ENCODE measurements around the gene TICRR.

TICRR gene

DNA sequence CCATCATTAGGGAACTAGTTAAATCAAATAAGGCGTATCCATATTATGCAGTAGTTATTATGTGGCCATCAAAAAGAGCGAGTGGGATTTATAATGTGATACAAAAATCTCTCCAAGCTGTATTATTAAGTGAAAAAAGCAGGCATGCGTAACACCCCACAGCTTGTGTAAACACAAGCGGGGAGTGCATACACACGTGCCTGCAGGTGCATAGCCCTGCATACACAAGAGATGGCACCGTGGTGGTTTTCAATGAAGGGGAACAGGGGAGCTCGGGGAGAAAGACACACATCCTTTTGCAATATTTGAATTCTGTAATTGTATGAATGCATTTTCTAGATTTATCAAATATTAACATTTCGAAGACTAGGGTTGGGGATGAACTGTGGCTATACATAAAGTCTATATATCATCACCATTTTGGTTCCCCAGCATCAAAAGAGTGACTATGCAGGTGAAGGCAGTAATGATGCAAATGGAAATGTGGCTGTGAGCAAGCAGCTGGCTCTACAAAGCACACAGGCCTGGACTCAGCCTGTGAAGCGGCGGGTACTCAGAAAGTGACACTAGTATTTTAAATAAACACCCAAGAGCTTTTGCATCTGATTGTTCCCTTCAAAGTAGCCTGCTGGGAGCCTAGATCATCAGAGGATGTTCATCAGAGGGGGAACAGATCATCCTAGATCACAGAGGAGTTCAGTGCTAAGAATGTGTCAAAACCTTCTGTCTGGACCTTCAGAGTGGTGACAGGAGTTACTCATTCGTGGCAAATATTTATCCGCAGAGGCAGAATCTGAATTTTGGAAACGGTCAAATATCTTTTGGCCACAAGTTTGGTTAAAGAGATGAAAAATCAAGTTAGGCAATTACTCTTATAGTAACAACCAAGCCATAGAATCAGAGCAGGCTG is 89.4 kb downstream of the TICRR start:
- H3K4me2 ChIP-seq (ENCODE audit: insufficient read depth, low read length) = no peak overlapping the region
- no peaks in the 10 kb centered on the region for H4K20me1 ChIP-seq (ENCODE audit: insufficient read depth, low read length)
- no peak overlapping the region for H3K4me3 ChIP-seq (ENCODE audit: low read depth in 1 of 2, low read length in 2 of 2)
- H3K27ac ChIP-seq (ENCODE audit: low read length) = no peak overlapping the region
- H3K9ac ChIP-seq (ENCODE audit: low read depth, low read length) = no peak overlapping the region
- no peaks in the 10 kb centered on the region for H3K79me2 ChIP-seq (ENCODE audit: insufficient read depth, low read length)
- ATAC-seq (ENCODE audit: insufficient read depth, low read depth) (no peak), DNase-seq (no peak)
- no peaks in the 10 kb centered on the region for H3K36me3 ChIP-seq (ENCODE audit: insufficient read depth, low read length)
- peaks cover 11% of the 10 kb centered on the region for H3K27me3 ChIP-seq (ENCODE audit: insufficient read depth, low read length, poor library complexity)
- no peaks in the 10 kb centered on the region for H3K9me3 ChIP-seq (ENCODE audit: insufficient read depth, low read length, severe bottlenecking)
- TF ChIP-seq EZH2 (IDR thresholded peaks at IDR 0.05; ENCODE audit: borderline replicate concordance, low read depth, low read length, severe bottlenecking) = no peak
- TF ChIP-seq, protein P1, sequence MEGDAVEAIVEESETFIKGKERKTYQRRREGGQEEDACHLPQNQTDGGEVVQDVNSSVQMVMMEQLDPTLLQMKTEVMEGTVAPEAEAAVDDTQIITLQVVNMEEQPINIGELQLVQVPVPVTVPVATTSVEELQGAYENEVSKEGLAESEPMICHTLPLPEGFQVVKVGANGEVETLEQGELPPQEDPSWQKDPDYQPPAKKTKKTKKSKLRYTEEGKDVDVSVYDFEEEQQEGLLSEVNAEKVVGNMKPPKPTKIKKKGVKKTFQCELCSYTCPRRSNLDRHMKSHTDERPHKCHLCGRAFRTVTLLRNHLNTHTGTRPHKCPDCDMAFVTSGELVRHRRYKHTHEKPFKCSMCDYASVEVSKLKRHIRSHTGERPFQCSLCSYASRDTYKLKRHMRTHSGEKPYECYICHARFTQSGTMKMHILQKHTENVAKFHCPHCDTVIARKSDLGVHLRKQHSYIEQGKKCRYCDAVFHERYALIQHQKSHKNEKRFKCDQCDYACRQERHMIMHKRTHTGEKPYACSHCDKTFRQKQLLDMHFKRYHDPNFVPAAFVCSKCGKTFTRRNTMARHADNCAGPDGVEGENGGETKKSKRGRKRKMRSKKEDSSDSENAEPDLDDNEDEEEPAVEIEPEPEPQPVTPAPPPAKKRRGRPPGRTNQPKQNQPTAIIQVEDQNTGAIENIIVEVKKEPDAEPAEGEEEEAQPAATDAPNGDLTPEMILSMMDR (IDR thresholded peaks at IDR 0.05; ENCODE audit: borderline replicate concordance, extremely low read depth, low read length, poor library complexity, severe bottlenecking) = no peak
- H3K4me1 ChIP-seq (ENCODE audit: insufficient read depth, low read length) = no peaks in the 10 kb centered on the region
- H2AFZ ChIP-seq (ENCODE audit: low read depth, low read length) = no peak overlapping the region

DNA sequence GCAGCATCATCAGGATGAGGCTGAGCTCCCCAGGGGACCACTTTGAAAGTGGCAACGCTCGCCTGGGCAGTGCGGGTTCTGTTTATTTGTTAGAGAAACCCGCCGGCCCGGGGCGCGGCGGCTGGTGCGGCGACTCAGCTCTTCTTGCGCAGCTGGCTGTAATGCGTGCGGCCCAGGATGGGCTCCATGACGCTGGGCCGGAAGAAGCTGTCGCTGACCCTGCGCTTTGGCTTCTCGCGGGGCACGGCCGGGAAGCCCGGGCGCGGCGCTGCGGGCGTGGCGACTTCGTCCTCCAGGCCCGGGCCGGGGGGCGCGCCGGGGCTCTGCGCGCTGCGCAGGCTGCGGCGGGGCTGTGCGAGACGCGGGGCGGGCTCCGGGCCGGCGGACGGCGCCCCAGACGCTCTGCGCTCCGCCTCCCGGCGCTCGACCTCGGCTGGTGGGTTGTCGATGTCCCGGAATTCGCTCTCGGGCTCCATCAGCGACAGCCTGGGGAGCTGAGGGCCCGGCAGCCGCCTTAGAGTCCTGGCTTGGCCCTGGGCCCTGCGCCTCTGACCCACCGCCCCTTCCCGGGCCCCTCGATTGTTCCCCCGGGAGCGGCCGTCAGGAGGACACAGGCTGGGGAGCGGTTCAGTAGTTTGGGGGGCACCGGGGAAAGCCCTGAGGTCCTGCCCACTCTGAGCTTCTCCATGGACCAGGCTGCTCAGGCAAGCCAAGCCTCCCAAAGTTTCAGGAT is 90.3 kb downstream of the TICRR start:
- no peak overlapping the region for H2AFZ ChIP-seq (ENCODE audit: low read depth, low read length)
- no peak overlapping the region for H3K4me2 ChIP-seq (ENCODE audit: insufficient read depth, low read length)
- H3K36me3 ChIP-seq (ENCODE audit: insufficient read depth, low read length) = no peaks in the 10 kb centered on the region
- no peak overlapping the region for H3K9ac ChIP-seq (ENCODE audit: low read depth, low read length)
- no peak overlapping the region for H3K4me3 ChIP-seq (ENCODE audit: low read depth in 1 of 2, low read length in 2 of 2)
- H3K79me2 ChIP-seq (ENCODE audit: insufficient read depth, low read length) = no peaks in the 10 kb centered on the region
- no peak for TF ChIP-seq EZH2 (IDR thresholded peaks at IDR 0.05; ENCODE audit: borderline replicate concordance, low read depth, low read length, severe bottlenecking)
- TF ChIP-seq, protein P1 (IDR thresholded peaks at IDR 0.05; ENCODE audit: borderline replicate concordance, extremely low read depth, low read length, poor library complexity, severe bottlenecking) = no peak
- DNase-seq (no peak), ATAC-seq (ENCODE audit: insufficient read depth, low read depth) (no peak)
- no peak overlapping the region for H3K27ac ChIP-seq (ENCODE audit: low read length)
- H3K4me1 ChIP-seq (ENCODE audit: insufficient read depth, low read length) = no peaks in the 10 kb centered on the region
- H4K20me1 ChIP-seq (ENCODE audit: insufficient read depth, low read length) = no peaks in the 10 kb centered on the region
- H3K27me3 ChIP-seq (ENCODE audit: insufficient read depth, low read length, poor library complexity) = peaks cover 10% of the 10 kb centered on the region
- H3K9me3 ChIP-seq (ENCODE audit: insufficient read depth, low read length, severe bottlenecking) = no peaks in the 10 kb centered on the region

DNA sequence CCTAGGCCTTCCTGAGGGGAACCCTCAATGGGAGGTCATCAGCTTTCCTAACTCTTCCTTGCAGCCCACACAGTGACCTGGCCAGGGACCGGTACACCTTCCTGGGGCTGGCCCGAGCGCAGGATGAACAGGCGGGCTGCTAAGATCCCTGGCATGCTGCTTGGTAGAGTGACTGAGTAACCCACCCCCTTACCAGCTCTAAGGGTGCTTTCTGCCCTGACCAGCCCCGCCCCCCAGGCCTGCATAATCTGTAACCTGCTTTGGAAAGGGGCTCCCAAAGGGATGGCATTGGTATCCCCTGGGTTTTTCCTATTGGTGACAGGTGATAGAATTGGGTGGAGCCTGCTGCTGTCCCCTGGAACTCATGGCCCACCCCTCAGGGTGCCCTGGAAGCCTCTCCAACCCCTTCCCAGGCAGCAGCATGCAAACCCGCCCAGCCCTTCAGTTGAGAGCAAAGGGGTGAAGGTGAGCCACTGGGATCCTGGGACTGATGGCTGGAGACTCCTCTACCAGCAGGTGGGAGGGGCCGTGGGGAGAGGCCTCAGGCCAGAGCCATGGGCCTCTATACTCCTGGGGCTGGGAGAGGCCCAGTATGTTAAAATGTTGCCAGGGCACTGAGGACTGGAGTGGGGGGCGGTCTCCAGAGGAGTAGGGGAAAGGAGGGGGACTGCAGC is 91.1 kb downstream of the TICRR start:
- no peak overlapping the region for H2AFZ ChIP-seq (ENCODE audit: low read depth, low read length)
- DNase-seq (no peak), ATAC-seq (ENCODE audit: insufficient read depth, low read depth) (no peak)

More for the DNA sequence above, 91.1 kb downstream of the TICRR start:
- Histone ChIP-seq H3K4me3 (ENCODE audit: low read depth in 1 of 2, low read length in 2 of 2) (no peak overlapping the region), H3K36me3 (ENCODE audit: insufficient read depth, low read length) (no peaks in the 10 kb centered on the region), H3K4me2 (ENCODE audit: insufficient read depth, low read length) (no peak overlapping the region), H3K4me1 (ENCODE audit: insufficient read depth, low read length) (no peaks in the 10 kb centered on the region), H3K27ac (ENCODE audit: low read length) (no peak overlapping the region), H3K27me3 (ENCODE audit: insufficient read depth, low read length, poor library complexity) (peaks cover 7% of the 10 kb centered on the region), H3K9ac (ENCODE audit: low read depth, low read length) (no peak overlapping the region), H4K20me1 (ENCODE audit: insufficient read depth, low read length) (no peaks in the 10 kb centered on the region), H3K9me3 (ENCODE audit: insufficient read depth, low read length, severe bottlenecking) (no peaks in the 10 kb centered on the region), H3K79me2 (ENCODE audit: insufficient read depth, low read length) (no peaks in the 10 kb centered on the region)
- TF ChIP-seq, protein P1 (IDR thresholded peaks at IDR 0.05; ENCODE audit: borderline replicate concordance, extremely low read depth, low read length, poor library complexity, severe bottlenecking) = no peak
- no peak for TF ChIP-seq EZH2 (IDR thresholded peaks at IDR 0.05; ENCODE audit: borderline replicate concordance, low read depth, low read length, severe bottlenecking)
